GM12891 (cell line): ENCODE results near the gene ADGRL1.
"Not testable (repeated sequence)": the region's sequence is repeated elsewhere in the genome, so short reads cannot be mapped to it uniquely, and the experiment has no call there.

Experiments used
- PAX5 ChIP-seq: IDR thresholded peaks from 2 replicates; pipeline ENCODE4 v1.6.1; 2011; ENCODE audit warnings: low read length, moderate library complexity, mild to moderate bottlenecking; ENCODE audit not compliant: insufficient read depth, severe bottlenecking
- POLR2A ChIP-seq: IDR thresholded peaks from 2 replicates; pipeline ENCODE4 v1.6.1; 2011; ENCODE audit warnings: low read depth, low read length, control low read depth
- POLR2AphosphoS5 ChIP-seq: IDR thresholded peaks from 2 replicates; pipeline ENCODE4 v1.6.1; 2011; ENCODE audit warnings: low read depth, low read length, control low read depth
- SPI1 ChIP-seq: IDR thresholded peaks from 2 replicates; pipeline ENCODE4 v1.6.1; 2011; ENCODE audit warnings: low read depth, low read length, control low read depth
- TAF1 ChIP-seq: IDR thresholded peaks from 2 replicates; pipeline ENCODE4 v1.6.1; 2011; ENCODE audit warnings: low read depth, low read length, control low read depth

- TF ChIP-seq POLR2A, SPI1, POLR2AphosphoS5, TAF1, PAX5: not testable (repeated sequence)
These were observed 38.4 kb upstream of the ADGRL1 start for GRCh38 chr19:14244393-14244792.
